HG02981 (cell line): Measurements from ENCODE around the gene ANKDD1B.
A peak's percentile ranks its signal among the peaks of the same experiment; 100 is the strongest.
"Not testable (repeated sequence)": the region's sequence is repeated elsewhere in the genome, so short reads cannot be mapped to it uniquely, and the experiment has no call there.

ENCODE experiments used
- ATAC-seq: cut with Tn5 transposase; IDR thresholded peaks from one replicate; pipeline ENCODE4 v1.9.1; 2021; ENCODE audit warnings: mild to moderate bottlenecking, moderate library complexity; ENCODE audit not compliant: unreplicated experiment

ANKDD1B gene

GRCh38 chr5:75611311-75612225 lies at the start of gene ANKDD1B:
Gene ANKDD1B (plus strand): TSS chr5:75611453. CDS start chr5:75611635, 182 bp downstream.
- no peak for ATAC-seq

DNA sequence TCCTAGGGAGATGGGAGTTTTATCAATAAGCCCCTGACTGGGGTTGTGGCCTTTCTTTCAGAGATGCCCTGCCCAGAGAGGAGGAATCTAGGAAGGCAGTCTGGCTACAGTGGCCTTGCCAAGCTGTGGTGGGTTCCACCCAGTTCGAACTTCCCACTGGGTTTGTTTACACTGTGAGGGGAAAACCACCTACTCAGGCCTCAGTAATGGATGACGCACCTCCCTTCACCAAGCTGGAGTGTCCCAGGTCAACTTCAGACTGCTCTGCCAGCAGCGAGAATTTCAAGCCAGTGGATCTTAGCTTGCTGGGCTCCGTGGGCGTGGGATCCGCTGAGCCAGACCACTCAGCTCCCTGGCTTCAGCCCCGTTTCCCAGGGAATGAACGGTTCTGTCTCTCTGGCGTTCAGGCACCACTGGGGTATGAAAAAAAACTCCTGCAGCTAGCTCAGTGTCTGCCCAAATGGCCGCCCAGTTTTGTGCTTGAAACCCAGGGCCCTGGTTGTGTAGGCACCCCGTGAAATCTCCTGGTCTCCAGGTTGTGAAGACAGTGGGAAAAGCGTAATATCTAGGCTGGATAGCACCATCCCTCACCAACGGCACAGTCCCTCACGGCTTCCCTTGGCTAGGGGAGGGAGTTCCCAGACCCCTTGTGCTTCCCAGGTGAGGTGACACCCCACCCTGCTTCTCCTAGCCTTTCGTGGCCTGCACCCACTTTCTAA lies 45.1 kb upstream of the ANKDD1B start:
- not testable (repeated sequence) for ATAC-seq

- peak; percentile 78 for ATAC-seq
Observed at GRCh38 chr5:75566710-75567309, 44.4 kb upstream of the ANKDD1B start.

- ATAC-seq, result no peak
Observed at GRCh38 chr5:75567710-75568109, 43.5 kb upstream of the ANKDD1B start.

GRCh38 chr5:75568202-75568601 lies 43.1 kb upstream of the ANKDD1B start:
- no peak for ATAC-seq

DNA sequence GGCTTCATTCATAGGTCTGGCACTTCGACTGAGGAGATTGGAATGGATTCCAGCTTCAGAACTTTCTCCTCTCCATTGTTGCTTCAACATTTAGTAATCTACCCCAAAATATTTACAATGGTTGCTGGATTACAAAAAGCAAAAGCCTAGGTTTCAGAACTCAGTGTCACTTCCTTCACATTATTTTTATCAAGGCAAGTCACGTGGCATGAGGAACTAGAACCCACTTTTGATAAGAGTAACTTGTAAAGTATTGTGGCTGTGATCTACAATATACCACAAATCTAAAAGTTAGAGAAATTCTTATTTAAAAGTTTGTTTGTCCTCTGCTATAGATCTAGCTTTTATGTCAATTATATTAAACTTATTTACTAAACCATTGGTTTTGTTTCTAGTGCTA lies 39.7 kb upstream of the ANKDD1B start:
- ATAC-seq, result no peak

- ATAC-seq, result peak; percentile 7
Observed at GRCh38 chr5:75574791-75575190, 36.5 kb upstream of the ANKDD1B start.

- not testable (repeated sequence) for ATAC-seq
Observed at GRCh38 chr5:75578280-75578679, 33.0 kb upstream of the ANKDD1B start.

DNA sequence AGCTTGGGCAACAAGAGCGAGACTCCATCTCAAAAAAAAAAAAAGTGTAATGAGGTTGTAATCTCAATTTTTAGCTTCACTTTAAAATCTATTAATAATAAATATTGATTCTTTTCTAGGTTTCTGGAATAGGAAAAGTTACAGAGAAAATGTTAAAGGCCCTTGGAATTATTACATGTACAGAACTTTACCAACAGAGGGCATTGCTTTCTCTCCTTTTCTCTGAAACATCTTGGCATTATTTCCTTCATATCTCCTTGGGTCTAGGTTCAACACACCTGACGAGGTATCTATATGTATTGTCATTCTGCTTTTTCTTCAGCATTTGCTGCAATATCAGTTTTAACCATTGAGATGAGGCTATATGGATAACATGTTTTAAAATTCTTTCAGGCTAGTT lies 26.6 kb upstream of the ANKDD1B start:
- ATAC-seq, result no peak

GRCh38 chr5:75588666-75589065 lies 22.6 kb upstream of the ANKDD1B start:
- no peak for ATAC-seq

DNA sequence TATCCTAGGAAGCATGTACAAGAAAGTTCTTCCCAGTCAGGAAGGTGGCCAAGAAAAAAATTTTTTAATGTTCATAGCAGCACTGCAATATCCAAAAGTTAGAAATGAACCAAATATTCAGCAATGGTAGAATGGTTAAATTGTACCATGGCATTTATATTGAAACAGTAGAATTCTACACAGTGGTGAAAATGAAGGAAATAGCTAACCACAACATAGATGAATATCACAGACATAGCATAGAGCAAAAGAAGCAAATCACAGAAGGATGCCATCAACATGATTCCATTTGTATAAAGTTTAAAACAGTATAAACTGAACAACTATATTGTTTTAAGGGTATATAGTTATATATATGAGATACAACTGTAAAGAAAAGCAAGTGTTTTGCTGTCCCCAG lies 10.7 kb upstream of the ANKDD1B start:
- ATAC-seq, result no peak

- no peak for ATAC-seq
Observed at GRCh38 chr5:75601567-75601966, 9.7 kb upstream of the ANKDD1B start.

DNA sequence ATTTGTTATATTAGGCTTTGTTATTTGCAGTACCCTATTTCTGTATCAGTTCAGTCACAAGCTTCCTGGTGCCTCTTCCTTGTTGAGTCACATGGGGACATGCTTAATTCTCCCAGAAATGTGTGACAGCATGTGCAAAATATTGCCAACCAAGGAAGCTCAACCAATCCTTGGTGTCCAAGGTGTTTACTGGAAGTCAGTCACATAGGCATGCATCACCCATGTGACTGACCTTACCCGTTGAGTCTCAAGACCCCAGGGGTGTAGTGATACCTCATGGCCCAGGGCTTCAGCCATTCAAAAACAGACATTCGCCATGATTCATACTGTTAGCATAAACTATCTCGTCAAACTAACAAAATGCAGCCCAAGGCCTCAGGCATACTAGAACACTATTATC lies 9.3 kb upstream of the ANKDD1B start:
- ATAC-seq, result no peak

DNA sequence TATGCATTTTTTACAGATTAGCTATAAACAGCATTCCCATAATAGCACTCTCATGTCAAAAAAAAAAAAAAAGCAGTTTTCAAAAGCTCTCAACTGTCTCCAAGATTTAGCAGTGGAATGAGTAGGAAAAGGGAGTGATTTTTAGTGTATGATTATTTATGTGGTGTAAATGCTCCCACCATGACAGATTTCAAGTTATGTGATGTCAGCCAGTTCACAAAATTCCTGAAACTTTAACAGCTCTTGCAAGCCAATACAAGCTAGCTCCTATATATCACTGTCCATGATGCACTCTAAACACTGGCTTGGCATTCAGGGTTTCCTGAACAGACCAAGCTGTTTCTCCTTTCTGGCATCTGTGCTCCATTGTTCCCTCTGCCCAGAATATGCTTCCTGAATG lies 7.9 kb upstream of the ANKDD1B start:
- no peak for ATAC-seq

DNA sequence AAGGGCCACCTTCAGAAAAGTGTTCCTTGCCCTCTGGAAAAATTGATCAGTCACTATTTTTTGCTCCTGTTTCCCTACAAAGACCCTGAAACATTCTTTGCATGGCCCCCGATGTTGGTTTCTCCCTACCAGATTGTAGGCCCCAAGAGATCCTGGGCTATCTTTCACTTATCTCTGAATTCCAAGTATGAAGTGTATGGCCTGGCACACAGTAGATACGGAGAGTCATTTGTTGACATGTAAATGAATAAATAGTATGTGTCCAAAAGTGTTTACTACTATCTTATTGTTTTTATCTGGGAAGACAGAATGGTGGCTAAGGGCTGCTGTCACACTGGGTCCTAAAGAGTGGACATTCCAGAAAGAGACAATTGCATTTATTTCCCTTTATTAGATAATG lies 7.4 kb upstream of the ANKDD1B start:
- no peak for ATAC-seq

DNA sequence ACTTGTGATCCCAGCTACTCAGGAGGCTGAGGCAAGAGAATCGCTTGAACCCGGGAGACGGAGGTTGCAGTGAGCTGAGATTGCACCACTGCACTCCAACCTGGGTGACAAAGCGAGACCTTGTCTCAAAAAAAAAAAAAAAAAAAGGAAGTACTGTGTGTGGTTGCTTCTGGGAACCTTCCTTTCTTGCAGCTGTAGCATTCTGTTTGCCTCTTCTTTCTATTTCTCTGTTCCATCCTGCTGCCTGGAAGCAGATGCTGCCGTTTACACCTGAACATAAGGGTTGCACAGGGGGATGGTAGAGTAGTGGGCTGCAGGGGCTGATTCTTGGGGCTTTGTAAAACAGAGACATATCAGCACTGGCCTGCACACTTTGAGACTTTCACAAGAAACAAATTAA lies 3.9 kb upstream of the ANKDD1B start:
- ATAC-seq, result not testable (repeated sequence)

DNA sequence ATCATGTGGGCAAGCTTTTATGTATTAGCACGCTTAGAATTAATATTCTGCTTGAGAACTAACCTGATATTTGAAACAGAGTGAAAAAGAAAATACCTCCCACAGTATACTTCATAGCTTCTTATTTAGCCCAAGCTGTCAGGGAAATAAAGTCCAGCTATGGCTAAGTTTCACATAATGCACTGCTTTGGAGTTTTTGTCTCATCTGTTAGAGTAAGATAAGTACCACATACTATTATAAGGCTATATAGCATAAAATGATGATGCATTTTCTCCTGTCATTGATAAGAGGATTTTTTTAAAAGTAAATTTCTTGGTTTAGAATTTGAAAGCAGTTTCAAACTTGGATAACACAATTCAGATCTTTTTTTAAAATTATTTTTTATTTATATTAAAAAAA lies 2.4 kb upstream of the ANKDD1B start:
- ATAC-seq, result no peak

DNA sequence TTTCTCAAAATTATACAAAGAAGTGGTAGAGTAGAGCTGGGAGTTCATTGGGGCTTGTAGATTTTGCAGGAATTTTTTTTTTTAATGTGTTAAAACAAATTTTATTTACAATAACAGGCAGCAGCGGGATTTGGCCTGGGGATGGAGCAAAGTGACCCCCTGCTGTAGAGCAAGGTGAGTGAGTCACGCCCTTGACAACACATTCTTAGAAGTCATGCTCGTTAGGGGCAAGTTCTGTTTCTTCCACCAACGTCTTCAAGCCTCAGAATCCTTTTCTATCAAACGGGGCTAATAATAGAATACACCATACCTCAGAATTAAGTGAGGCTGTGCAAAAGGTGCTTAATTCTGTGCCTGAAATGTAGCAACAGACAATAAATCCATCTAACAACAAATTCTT lies 1.1 kb upstream of the ANKDD1B start:
- no peak for ATAC-seq

GRCh38 chr5:75610859-75611310 lies 368 bp upstream of the ANKDD1B start:
- not testable (repeated sequence) for ATAC-seq

- no peak for ATAC-seq
Observed at GRCh38 chr5:75612226-75612569, 945 bp downstream of the ANKDD1B start.

DNA sequence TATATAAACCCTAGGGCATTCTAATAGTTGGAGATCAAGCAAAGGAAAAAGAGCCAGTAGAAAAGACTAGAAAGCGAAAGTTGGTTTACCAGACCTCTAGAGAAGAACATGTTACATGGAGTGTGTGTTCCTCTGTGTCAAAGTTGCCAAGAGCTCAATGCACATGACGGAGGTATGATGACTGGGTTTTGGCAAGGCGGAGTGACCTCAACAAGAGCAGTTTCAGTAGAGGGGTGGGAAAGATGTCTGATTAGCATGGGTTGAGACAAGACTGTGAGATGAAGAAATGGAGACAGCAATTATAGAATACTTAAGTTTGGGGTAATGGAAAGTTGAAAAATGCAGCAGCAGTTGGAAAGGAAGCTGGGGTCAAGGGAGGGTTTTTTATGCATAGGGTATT lies 1.6 kb downstream of the ANKDD1B start:
- ATAC-seq, result no peak

DNA sequence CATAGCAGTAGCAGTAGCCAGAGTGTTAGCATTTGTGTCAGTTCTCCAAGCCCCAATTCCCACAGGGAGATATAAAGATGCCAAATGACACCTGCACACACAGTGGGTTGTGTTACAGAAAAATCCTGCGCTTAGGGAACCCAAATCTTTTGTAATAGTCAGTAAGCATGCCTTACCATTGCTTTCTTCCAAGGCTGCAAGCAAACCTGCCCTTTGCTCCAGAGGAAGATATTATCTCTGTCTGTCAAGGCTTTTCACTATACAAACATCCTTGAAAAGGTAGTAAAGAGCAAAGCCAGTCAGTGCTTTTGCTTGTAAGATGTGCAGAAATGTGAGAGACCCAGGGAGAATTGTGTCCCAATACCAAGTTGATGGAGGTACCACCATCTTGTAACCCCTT lies 2.9 kb downstream of the ANKDD1B start:
- ATAC-seq, result no peak
